OCI-LY1 (cell line): Measurements from ENCODE around the gene CRMP1.

Experiments used
- CTCF ChIP-seq: fragments of 200-600 bp; sonication (generic), shearing (Covaris generic); IDR thresholded peaks from 2 replicates; pipeline ENCODE4 v1.5.1; 2017; ENCODE audit warnings: mild to moderate bottlenecking, antibody characterized with exemption, low read length, moderate library complexity, mixed read lengths
- EZH2 ChIP-seq: fragments of 200-600 bp; sonication (generic), shearing (Covaris generic); IDR thresholded peaks from 2 replicates; pipeline ENCODE4 v1.8.0; 2017; ENCODE audit warnings: borderline replicate concordance, mixed run types, mild to moderate bottlenecking, antibody characterized with exemption, low read length, moderate library complexity, mixed read lengths

GRCh38 chr4:5926598-5926997 lies 33.7 kb upstream of the CRMP1 start:
- TF ChIP-seq CTCF = no peak
- TF ChIP-seq EZH2 = no peak
